ENCODE data around the gene IL10.

Gene IL10

GRCh38 chr1:206772243-206772937, at the start of gene IL10:
Gene IL10 (minus strand): TSS chr1:206772494. CDS start chr1:206772435, 59 bp downstream.
- Mint-ChIP-seq H3K36me3 (no peaks in the 10 kb centered on the region), H3K4me1 (peaks cover 59% of the 10 kb centered on the region), H3K4me3 (no peak within 1 kb of the TSS), H3K27ac (no peak within 1 kb of the TSS), H3K9me3 (no peaks in the 10 kb centered on the region), H3K27me3 (peaks cover 71% of the 10 kb centered on the region)
- DNase-seq = no peak
- CTCF ChIA-PET = interaction anchor here (1.1 to 1.6 kb wide), 2 partner anchors 12 to 140 kb away, joined by 4 read pairs; no protein-coding TSS in a partner anchor

GRCh38 chr1:206821493-206821892, 49.2 kb upstream of the IL10 start:
- CTCF ChIA-PET = interaction anchor here (1.8 to 2.1 kb wide), 2 partner anchors 12 to 91 kb away, joined by 6 to 8 read pairs; no protein-coding TSS in a partner anchor
- Mint-ChIP-seq H3K27ac (no peak overlapping the region), H3K9me3 (no peaks in the 10 kb centered on the region), H3K4me1 (peaks cover 33% of the 10 kb centered on the region), H3K36me3 (no peaks in the 10 kb centered on the region), H3K27me3 (peaks cover 19% of the 10 kb centered on the region), H3K4me3 (no peak overlapping the region)
- DNase-seq = no peak

GRCh38 chr1:206816390-206817287, 44.3 kb upstream of the IL10 start:
- Mint-ChIP-seq H3K9me3 (peaks cover 23% of the 10 kb centered on the region), H3K27ac (peak overlapping the region; percentile 93), H3K4me1 (peaks cover 40% of the 10 kb centered on the region), H3K4me3 (peak overlapping the region; percentile 8), H3K36me3 (peaks cover 13% of the 10 kb centered on the region), H3K27me3 (peaks cover 3% of the 10 kb centered on the region)
- CTCF ChIA-PET = interaction anchor here (0.6 to 2.9 kb wide), 12 partner anchors 8 to 634 kb away, joined by 3 to 13 read pairs (median 4); no protein-coding TSS in a partner anchor
- DNase-seq = peak; percentile 44

GRCh38 chr1:206814716-206815341, 42.5 kb upstream of the IL10 start:
- Mint-ChIP-seq H3K4me3 (no peak overlapping the region), H3K4me1 (peaks cover 40% of the 10 kb centered on the region), H3K27ac (no peak overlapping the region), H3K27me3 (no peaks in the 10 kb centered on the region), H3K36me3 (peaks cover 15% of the 10 kb centered on the region), H3K9me3 (peaks cover 30% of the 10 kb centered on the region)
- CTCF ChIA-PET = interaction anchor here (0.7 to 1.3 kb wide), 2 partner anchors 88 to 148 kb away, joined by 3 to 5 read pairs; no protein-coding TSS in a partner anchor
- DNase-seq = no peak

- Mint-ChIP-seq H3K27ac (no peak overlapping the region), H3K9me3 (peaks cover 30% of the 10 kb centered on the region), H3K36me3 (peaks cover 15% of the 10 kb centered on the region), H3K4me3 (no peak overlapping the region), H3K27me3 (peaks cover 5% of the 10 kb centered on the region), H3K4me1 (peaks cover 42% of the 10 kb centered on the region)
- DNase-seq = no peak
- CTCF ChIA-PET = interaction anchor here (11.6 kb wide), 1 partner anchor 79 kb away, joined by 361 read pairs; no protein-coding TSS in a partner anchor
Observed at GRCh38 chr1:206812471-206812870, 40.2 kb upstream of the IL10 start.

- peaks cover 37% of the 10 kb centered on the region for H3K4me1 Mint-ChIP-seq
- CTCF ChIA-PET = interaction anchor here (0.7 to 11.6 kb wide), 59 partner anchors 8 to 189 kb away, joined by 3 to 361 read pairs (median 6); partner anchors contain the start of genes DYRK3, IL19, IL20 and IL24
- peaks cover 9% of the 10 kb centered on the region for H3K27me3 Mint-ChIP-seq
- peak; percentile 69 for DNase-seq
- H3K4me3 Mint-ChIP-seq = no peak overlapping the region
- peaks cover 27% of the 10 kb centered on the region for H3K9me3 Mint-ChIP-seq
- no peak overlapping the region for H3K27ac Mint-ChIP-seq
- peaks cover 15% of the 10 kb centered on the region for H3K36me3 Mint-ChIP-seq
Observed at GRCh38 chr1:206809504-206810084, 37.3 kb upstream of the IL10 start.

- peaks cover 9% of the 10 kb centered on the region for H3K27me3 Mint-ChIP-seq
- H3K27ac Mint-ChIP-seq = no peak overlapping the region
- no peak overlapping the region for H3K4me3 Mint-ChIP-seq
- H3K36me3 Mint-ChIP-seq = peaks cover 15% of the 10 kb centered on the region
- CTCF ChIA-PET = interaction anchor here (0.7 to 11.6 kb wide), 49 partner anchors 9 to 196 kb away, joined by 3 to 361 read pairs (median 6); partner anchors contain the start of genes DYRK3, EIF2D, IL20 and IL24
- peak; percentile 66 for DNase-seq
- peaks cover 22% of the 10 kb centered on the region for H3K9me3 Mint-ChIP-seq
- peaks cover 46% of the 10 kb centered on the region for H3K4me1 Mint-ChIP-seq
Observed at GRCh38 chr1:206808615-206809014, 36.3 kb upstream of the IL10 start.

GRCh38 chr1:206805357-206805756, 33.1 kb upstream of the IL10 start:
- H3K9me3 Mint-ChIP-seq = no peaks in the 10 kb centered on the region
- peaks cover 34% of the 10 kb centered on the region for H3K27me3 Mint-ChIP-seq

GRCh38 chr1:206804156-206804737, 32.0 kb upstream of the IL10 start:
- no peaks in the 10 kb centered on the region for H3K36me3 Mint-ChIP-seq
- H3K9me3 Mint-ChIP-seq = no peaks in the 10 kb centered on the region
- H3K4me3 Mint-ChIP-seq = no peak overlapping the region
- DNase-seq = no peak
- H3K27ac Mint-ChIP-seq = peak overlapping the region; percentile 86
- H3K4me1 Mint-ChIP-seq = peaks cover 71% of the 10 kb centered on the region
- H3K27me3 Mint-ChIP-seq = peaks cover 45% of the 10 kb centered on the region
- CTCF ChIA-PET = interaction anchor here (1.0 to 11.6 kb wide), 14 partner anchors 9 to 173 kb away, joined by 3 to 361 read pairs (median 5); partner anchors contain the start of gene IL19

More at GRCh38 chr1:206805357-206805756, 33.1 kb upstream of the IL10 start:
- CTCF ChIA-PET = interaction anchor here (0.8 to 11.6 kb wide), 11 partner anchors 12 to 176 kb away, joined by 3 to 361 read pairs (median 10); partner anchors contain the start of gene IL19
- Mint-ChIP-seq H3K36me3 (no peaks in the 10 kb centered on the region), H3K4me1 (peaks cover 71% of the 10 kb centered on the region), H3K4me3 (no peak overlapping the region), H3K27ac (no peak overlapping the region)
- no peak for DNase-seq

GRCh38 chr1:206803221-206803730, 31.0 kb upstream of the IL10 start:
- Mint-ChIP-seq H3K36me3 (no peaks in the 10 kb centered on the region), H3K27me3 (peaks cover 51% of the 10 kb centered on the region), H3K9me3 (no peaks in the 10 kb centered on the region), H3K27ac (peak overlapping the region; percentile 86), H3K4me3 (no peak overlapping the region), H3K4me1 (peaks cover 62% of the 10 kb centered on the region)
- DNase-seq = peak; percentile 89
- CTCF ChIA-PET = interaction anchor here (0.6 to 11.6 kb wide), 14 partner anchors 8 to 139 kb away, joined by 3 to 361 read pairs (median 4); partner anchors contain the start of gene IL19

GRCh38 chr1:206802401-206802800, 30.1 kb upstream of the IL10 start:
- H3K4me3 Mint-ChIP-seq = no peak overlapping the region
- H3K36me3 Mint-ChIP-seq = no peaks in the 10 kb centered on the region

GRCh38 chr1:206801467-206801866, 29.2 kb upstream of the IL10 start:
- H3K27me3 Mint-ChIP-seq = peaks cover 63% of the 10 kb centered on the region
- H3K4me3 Mint-ChIP-seq = no peak overlapping the region
- no peak for DNase-seq
- CTCF ChIA-PET = interaction anchor here (0.8 to 11.6 kb wide), 9 partner anchors 8 to 111 kb away, joined by 3 to 361 read pairs (median 5); no protein-coding TSS in a partner anchor
- no peaks in the 10 kb centered on the region for H3K36me3 Mint-ChIP-seq
- H3K27ac Mint-ChIP-seq = no peak overlapping the region
- H3K9me3 Mint-ChIP-seq = no peaks in the 10 kb centered on the region
- H3K4me1 Mint-ChIP-seq = peaks cover 55% of the 10 kb centered on the region

More at GRCh38 chr1:206802401-206802800, 30.1 kb upstream of the IL10 start:
- H3K27ac Mint-ChIP-seq = peak overlapping the region; percentile 44
- CTCF ChIA-PET = interaction anchor here (0.8 to 11.6 kb wide), 9 partner anchors 9 to 110 kb away, joined by 3 to 361 read pairs (median 6); no protein-coding TSS in a partner anchor
- peaks cover 58% of the 10 kb centered on the region for H3K27me3 Mint-ChIP-seq
- DNase-seq = no peak
- H3K9me3 Mint-ChIP-seq = no peaks in the 10 kb centered on the region
- H3K4me1 Mint-ChIP-seq = peaks cover 60% of the 10 kb centered on the region
